ENCODE results near the gene MYO15B. TPM values are rescaled to one million over a fixed set of nuclear protein-coding genes. Genes with fewer than 3 reads are reported as not detected.

The MYO15B gene
- total RNA-seq, 1 donor, result 3.9 TPM

GRCh38 chr17:75638893-75639292 lies 51.3 kb downstream of the MYO15B start:
- no peak overlapping the region for H3K4me3 ChIP-seq (ENCODE audit: low read depth, low read length)
- TF ChIP-seq CTCF (IDR thresholded peaks at IDR 0.05; ENCODE audit: insufficient read depth, low read depth, low read length), result no peak
- no peak for DNase-seq (ENCODE audit: low read depth)

DNA sequence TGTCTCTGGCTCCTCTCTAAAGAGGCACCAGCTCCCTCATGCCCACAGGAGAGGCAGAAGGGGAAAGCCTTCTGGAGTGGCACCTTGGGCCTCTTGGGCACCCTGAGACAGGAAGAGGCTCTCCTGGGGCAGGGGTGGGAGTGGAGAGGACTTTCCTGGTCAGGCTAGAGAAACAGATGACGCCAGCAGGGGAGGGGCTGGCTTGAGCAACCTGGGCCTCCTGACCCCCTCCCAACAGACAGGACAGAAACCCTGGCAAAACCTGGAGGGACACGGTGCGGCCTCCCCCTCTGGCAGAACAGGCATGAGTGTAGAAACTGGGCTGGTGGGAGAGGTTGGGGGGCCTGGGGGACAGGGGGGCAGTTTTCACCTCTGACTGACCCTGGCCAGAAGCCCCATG lies 51.7 kb downstream of the MYO15B start:
- no peak for DNase-seq (ENCODE audit: low read depth)
- H3K4me3 ChIP-seq (ENCODE audit: low read depth, low read length), result no peak overlapping the region
- TF ChIP-seq CTCF (IDR thresholded peaks at IDR 0.05; ENCODE audit: insufficient read depth, low read depth, low read length), result no peak

- DNase-seq (ENCODE audit: low read depth), result no peak
- no peak for TF ChIP-seq CTCF (IDR thresholded peaks at IDR 0.05; ENCODE audit: insufficient read depth, low read depth, low read length)
- no peak overlapping the region for H3K4me3 ChIP-seq (ENCODE audit: low read depth, low read length)
Observed at GRCh38 chr17:75639771-75640555, 52.4 kb downstream of the MYO15B start.

- TF ChIP-seq CTCF (IDR thresholded peaks at IDR 0.05; ENCODE audit: insufficient read depth, low read depth, low read length), result no peak
- DNase-seq (ENCODE audit: low read depth), result no peak
- H3K4me3 ChIP-seq (ENCODE audit: low read depth, low read length), result no peak overlapping the region
Observed at GRCh38 chr17:75640556-75641119, 53.0 kb downstream of the MYO15B start.

GRCh38 chr17:75641343-75641742 lies 53.7 kb downstream of the MYO15B start:
- no peak for DNase-seq (ENCODE audit: low read depth)
- TF ChIP-seq CTCF (IDR thresholded peaks at IDR 0.05; ENCODE audit: insufficient read depth, low read depth, low read length), result no peak
- no peak overlapping the region for H3K4me3 ChIP-seq (ENCODE audit: low read depth, low read length)

GRCh38 chr17:75642182-75642783 lies 54.7 kb downstream of the MYO15B start:
- H3K4me3 ChIP-seq (ENCODE audit: low read depth, low read length), result no peak overlapping the region
- no peak for TF ChIP-seq CTCF (IDR thresholded peaks at IDR 0.05; ENCODE audit: insufficient read depth, low read depth, low read length)
- no peak for DNase-seq (ENCODE audit: low read depth)

Measured in fibroblast of villous mesenchyme (primary cell).